Nephron progenitor cell (in vitro differentiated cells): ENCODE results near the gene ATG4D.
A peak's percentile ranks its signal among the peaks of the same experiment; 100 is the strongest.

Source experiments
- DNase-seq: peaks from one replicate; pipeline ENCODE4 v3.0.0; 2021
- H3K27ac Mint-ChIP-seq: 2 replicates; pipeline ENCODE4 v1.8.0; 2021; ENCODE audit warnings: mild to moderate bottlenecking, moderate library complexity, mixed read lengths
- H3K27me3 Mint-ChIP-seq: 2 replicates; pipeline ENCODE4 v1.8.0; 2021; ENCODE audit warnings: mild to moderate bottlenecking, low read depth, mixed read lengths; ENCODE audit not compliant: poor library complexity
- H3K36me3 Mint-ChIP-seq: 2 replicates; pipeline ENCODE4 v1.8.0; 2021; ENCODE audit warnings: low read depth, mixed read lengths
- H3K4me1 Mint-ChIP-seq: 2 replicates; pipeline ENCODE4 v1.8.0; 2021; ENCODE audit warnings: mixed read lengths
- H3K4me3 Mint-ChIP-seq: 2 replicates; pipeline ENCODE4 v1.8.0; 2021; ENCODE audit warnings: mild to moderate bottlenecking, moderate library complexity, mixed read lengths
- H3K9me3 Mint-ChIP-seq: 2 replicates; pipeline ENCODE4 v1.8.0; 2021; ENCODE audit warnings: mild to moderate bottlenecking, moderate library complexity, mixed read lengths
- TF ChIP-seq, protein P1 (sequence below): fragments of 200-600 bp; sonication (generic); IDR thresholded peaks from 2 replicates; pipeline ENCODE4 v1.5.0; 2021; ENCODE audit warnings: antibody characterized with exemption

The ATG4D gene

GRCh38 chr19:10593148-10593547, 49.4 kb downstream of the ATG4D start:
- no peak overlapping the region for H3K4me3 Mint-ChIP-seq
- H3K27me3 Mint-ChIP-seq = peaks cover 54% of the 10 kb centered on the region
- no peaks in the 10 kb centered on the region for H3K36me3 Mint-ChIP-seq
- H3K27ac Mint-ChIP-seq = no peak overlapping the region
- TF ChIP-seq, protein P1, sequence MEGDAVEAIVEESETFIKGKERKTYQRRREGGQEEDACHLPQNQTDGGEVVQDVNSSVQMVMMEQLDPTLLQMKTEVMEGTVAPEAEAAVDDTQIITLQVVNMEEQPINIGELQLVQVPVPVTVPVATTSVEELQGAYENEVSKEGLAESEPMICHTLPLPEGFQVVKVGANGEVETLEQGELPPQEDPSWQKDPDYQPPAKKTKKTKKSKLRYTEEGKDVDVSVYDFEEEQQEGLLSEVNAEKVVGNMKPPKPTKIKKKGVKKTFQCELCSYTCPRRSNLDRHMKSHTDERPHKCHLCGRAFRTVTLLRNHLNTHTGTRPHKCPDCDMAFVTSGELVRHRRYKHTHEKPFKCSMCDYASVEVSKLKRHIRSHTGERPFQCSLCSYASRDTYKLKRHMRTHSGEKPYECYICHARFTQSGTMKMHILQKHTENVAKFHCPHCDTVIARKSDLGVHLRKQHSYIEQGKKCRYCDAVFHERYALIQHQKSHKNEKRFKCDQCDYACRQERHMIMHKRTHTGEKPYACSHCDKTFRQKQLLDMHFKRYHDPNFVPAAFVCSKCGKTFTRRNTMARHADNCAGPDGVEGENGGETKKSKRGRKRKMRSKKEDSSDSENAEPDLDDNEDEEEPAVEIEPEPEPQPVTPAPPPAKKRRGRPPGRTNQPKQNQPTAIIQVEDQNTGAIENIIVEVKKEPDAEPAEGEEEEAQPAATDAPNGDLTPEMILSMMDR = no peak
- DNase-seq = no peak
- H3K9me3 Mint-ChIP-seq = no peaks in the 10 kb centered on the region
- peaks cover 6% of the 10 kb centered on the region for H3K4me1 Mint-ChIP-seq

GRCh38 chr19:10593820-10594637, 50.3 kb downstream of the ATG4D start:
- Mint-ChIP-seq H3K9me3 (no peaks in the 10 kb centered on the region), H3K27me3 (peaks cover 54% of the 10 kb centered on the region), H3K36me3 (no peaks in the 10 kb centered on the region), H3K27ac (peak overlapping the region; percentile 79), H3K4me1 (peaks cover 6% of the 10 kb centered on the region), H3K4me3 (no peak overlapping the region)
- TF ChIP-seq, protein P1 = no peak
- DNase-seq = no peak

GRCh38 chr19:10600149-10600548, 56.4 kb downstream of the ATG4D start:
- H3K4me3 Mint-ChIP-seq = no peak overlapping the region
- no peaks in the 10 kb centered on the region for H3K36me3 Mint-ChIP-seq
- H3K9me3 Mint-ChIP-seq = no peaks in the 10 kb centered on the region

GRCh38 chr19:10601999-10602329, 58.3 kb downstream of the ATG4D start:
- Mint-ChIP-seq H3K9me3 (no peaks in the 10 kb centered on the region), H3K36me3 (no peaks in the 10 kb centered on the region), H3K27ac (no peak overlapping the region), H3K4me1 (peaks cover 19% of the 10 kb centered on the region), H3K27me3 (peaks cover 50% of the 10 kb centered on the region), H3K4me3 (peak overlapping the region; percentile 77)
- DNase-seq = no peak
- TF ChIP-seq, protein P1 = no peak

More at GRCh38 chr19:10600149-10600548, 56.4 kb downstream of the ATG4D start:
- Mint-ChIP-seq H3K27ac (peak overlapping the region; percentile 79), H3K27me3 (peaks cover 57% of the 10 kb centered on the region), H3K4me1 (peaks cover 19% of the 10 kb centered on the region)
- TF ChIP-seq, protein P1 = no peak
- no peak for DNase-seq

GRCh38 chr19:10602330-10603083, 58.8 kb downstream of the ATG4D start:
- H3K9me3 Mint-ChIP-seq = no peaks in the 10 kb centered on the region
- peaks cover 44% of the 10 kb centered on the region for H3K27me3 Mint-ChIP-seq
- peaks cover 19% of the 10 kb centered on the region for H3K4me1 Mint-ChIP-seq
- TF ChIP-seq, protein P1 = no peak
- no peak overlapping the region for H3K27ac Mint-ChIP-seq
- peak; percentile 90 for DNase-seq
- H3K36me3 Mint-ChIP-seq = no peaks in the 10 kb centered on the region
- H3K4me3 Mint-ChIP-seq = peak overlapping the region; percentile 88
